ENCODE measurements around the gene ASPHD2.

GRCh38 chr22:26466196-26466595, 37.1 kb downstream of the ASPHD2 start:
- TF ChIP-seq GATA2 (IDR thresholded peaks at IDR 0.05; ENCODE audit: low read depth, low read length) = no peak
- TF ChIP-seq GATA3 (IDR thresholded peaks at IDR 0.05; ENCODE audit: low read depth, low read length) = no peak
